Panc1 (cell line): ENCODE results near the gene METTL16. TPM values are rescaled to one million over a fixed set of nuclear protein-coding genes. Genes with fewer than 3 reads are reported as not detected.

Experiments
- ATAC-seq: fragments of 200-7000 bp; cut with Tn5 transposase; 2 replicates; pipeline ENCODE4 v1.9.1; 2020; ENCODE audit warnings: mild to moderate bottlenecking, moderate library complexity
- BruUV-seq: library from RNA; stranded (reverse); fragments of 400-500 nt; replicated peaks from 2 replicates; lab custom pipeline; 2021; lab: Mats Ljungman, UMichigan
- CTCF ChIA-PET: fragments of 300-600 bp; sonication (Branson Sonifier 250); formaldehyde crosslinking; loops from one replicate; lab custom pipeline; 2022; ENCODE audit warnings: antibody characterized with exemption; lab: Charles Lee
- POLR2A ChIA-PET: fragments of 300-600 bp; sonication (Branson Sonifier 250); formaldehyde crosslinking; loops from one replicate; lab custom pipeline; 2022; ENCODE audit warnings: antibody characterized with exemption; lab: Charles Lee
- DNase-seq: peaks from one replicate; pipeline ENCODE4 v3.0.0-alpha.2; 2010; ENCODE audit warnings: low read depth, low spot score
- H3K27ac ChIP-seq: 2 replicates; pipeline ENCODE4 v1.5.1; 2011; ENCODE audit warnings: mild to moderate bottlenecking, low read length, inconsistent platforms
- H3K27me3 ChIP-seq: fragments of 200-500 bp; sonication (Bioruptor generic); 2 replicates; pipeline ENCODE4 v1.6.0; 2014; ENCODE audit warnings: low read length, inconsistent platforms; ENCODE audit not compliant: control insufficient read depth, insufficient read depth
- H3K36me3 ChIP-seq: fragments of 200-500 bp; sonication (Bioruptor generic); 2 replicates; pipeline ENCODE4 v1.5.1; 2014; ENCODE audit warnings: inconsistent platforms, mild to moderate bottlenecking, low read length, moderate library complexity; ENCODE audit not compliant: control insufficient read depth, insufficient read depth
- H3K4me1 ChIP-seq: 2 replicates; pipeline ENCODE4 v1.5.1; 2011; ENCODE audit warnings: inconsistent platforms, mild to moderate bottlenecking, low read length, moderate library complexity; ENCODE audit not compliant: control insufficient read depth, insufficient read depth
- H3K4me3 ChIP-seq, 2 experiments: 2 replicates each; pipeline ENCODE4 v1.5.1; 2011 to 2012; ENCODE audit warnings: low read depth in 2 of 2, low read length in 2 of 2, mild to moderate bottlenecking in 2 of 2, inconsistent platforms in 1 of 2, moderate library complexity in 1 of 2
- H3K9me3 ChIP-seq: fragments of 200-500 bp; sonication (Bioruptor generic); 2 replicates; pipeline ENCODE4 v1.5.1; 2014; ENCODE audit warnings: low read depth, mild to moderate bottlenecking, inconsistent platforms, low read length, moderate library complexity; ENCODE audit not compliant: control insufficient read depth, insufficient read depth
- CTCF ChIP-seq: fragments of 450-650 bp; IDR thresholded peaks from 2 replicates; pipeline ENCODE4 v1.5.1; 2017; ENCODE audit warnings: mild to moderate bottlenecking
- POLR2AphosphoS5 ChIP-seq: IDR thresholded peaks from 2 replicates; pipeline ENCODE4 v1.6.1; 2012; ENCODE audit warnings: mild to moderate bottlenecking, low read depth, low read length, moderate library complexity
- REST ChIP-seq, 2 experiments: IDR thresholded peaks; 2 replicates each; pipeline ENCODE4 v1.6.1; 2011 to 2012; ENCODE audit warnings: low read depth in 2 of 2, control low read depth in 1 of 2, low read length in 1 of 2, mild to moderate bottlenecking in 1 of 2, moderate library complexity in 1 of 2; ENCODE audit not compliant: insufficient read depth in 1 of 2
- SIN3A ChIP-seq: IDR thresholded peaks from 2 replicates; pipeline ENCODE4 v1.6.1; 2012; ENCODE audit warnings: low read depth, mild to moderate bottlenecking, low read length, moderate library complexity, borderline replicate concordance; ENCODE audit not compliant: insufficient read depth
- TCF7L2 ChIP-seq: IDR thresholded peaks from 2 replicates; pipeline ENCODE4 v1.6.1; 2011; ENCODE audit warnings: mild to moderate bottlenecking, low read depth, low read length, inconsistent platforms
- in situ Hi-C: cut with HindIII; loops from 2 replicates; pipeline ENCODE4 v1.10.0; 2016; ENCODE audit warnings: low sequenced_read_pairs, low pct_unique_long_range_greater_than_20kb
- intact Hi-C: fragments of 100-400 bp; cut with micrococcal nuclease; formaldehyde crosslinking; loops from one replicate; pipeline ENCODE4 v1.10.0; 2022; ENCODE audit not compliant: unreplicated experiment
- total RNA-seq: library from RNA; stranded (reverse); gene quantifications from one replicate; pipeline ENCODE4 v1.2.1, GENCODE V29; 2021; ENCODE audit not compliant: unreplicated experiment

The METTL16 gene
- total RNA-seq, 1 experiment from 2014 or later, result 34.7 TPM

- intact Hi-C loops, result no loop called here
- H3K9me3 ChIP-seq, result no peaks in the 10 kb centered on the region
- no peak overlapping the region for H3K27ac ChIP-seq
- H3K27me3 ChIP-seq, result no peaks in the 10 kb centered on the region
- no peak for DNase-seq
- ATAC-seq, result no peak
- ChIA-PET CTCF (no interaction called here), POLR2A (no interaction called here)
- no peaks in the 10 kb centered on the region for H3K36me3 ChIP-seq
- in situ Hi-C loops, result no loop called here
- TSS peak; percentile 68 for BruUV-seq
- no peaks in the 10 kb centered on the region for H3K4me1 ChIP-seq
- no peak overlapping the region for H3K4me3 ChIP-seq
- no peak for TF ChIP-seq REST (IDR thresholded peaks at IDR 0.05; ENCODE audit: insufficient read depth in 1 of 2, low read depth in 2 of 2, low read length in 1 of 2)
- TF ChIP-seq CTCF, result no peak
- TF ChIP-seq TCF7L2, result no peak
- no peak for TF ChIP-seq POLR2AphosphoS5
- no peak for TF ChIP-seq SIN3A
Observed at GRCh38 chr17:2374549-2375285, 137.0 kb downstream of the METTL16 start.

GRCh38 chr17:2373179-2373578, 138.5 kb downstream of the METTL16 start:
- CTCF ChIA-PET, result no interaction called here
- no peak overlapping the region for H3K4me3 ChIP-seq
- TF ChIP-seq SIN3A, result no peak

GRCh38 chr17:2372681-2373080, 139.0 kb downstream of the METTL16 start:
- no peak for ATAC-seq
- CTCF ChIA-PET, result interaction anchor here (0.7 kb wide), 1 partner anchor 43 kb away, joined by 3 read pairs; no protein-coding TSS in a partner anchor
- in situ Hi-C loops, result no loop called here

More at GRCh38 chr17:2373179-2373578, 138.5 kb downstream of the METTL16 start:
- DNase-seq (no peak), ATAC-seq (no peak)
- H3K4me1 ChIP-seq, result no peaks in the 10 kb centered on the region
- H3K36me3 ChIP-seq, result no peaks in the 10 kb centered on the region
- POLR2A ChIA-PET, result no interaction called here
- intact Hi-C loops, result no loop called here
- no peaks in the 10 kb centered on the region for H3K9me3 ChIP-seq
- H3K27ac ChIP-seq, result no peak overlapping the region
- in situ Hi-C loops, result no loop called here
- H3K27me3 ChIP-seq, result no peaks in the 10 kb centered on the region
- no TSS peak for BruUV-seq

More at GRCh38 chr17:2372681-2373080, 139.0 kb downstream of the METTL16 start:
- intact Hi-C loops, result no loop called here
- no TSS peak for BruUV-seq
- H3K27ac ChIP-seq, result no peak overlapping the region
- TF ChIP-seq TCF7L2 (no peak), POLR2AphosphoS5 (no peak), CTCF (no peak), SIN3A (no peak), REST (IDR thresholded peaks at IDR 0.05; ENCODE audit: insufficient read depth in 1 of 2, low read depth in 2 of 2, low read length in 1 of 2) (no peak)
- DNase-seq, result no peak
- no peaks in the 10 kb centered on the region for H3K27me3 ChIP-seq
- H3K9me3 ChIP-seq, result no peaks in the 10 kb centered on the region
- POLR2A ChIA-PET, result no interaction called here
- H3K4me3 ChIP-seq, result no peak overlapping the region
- H3K36me3 ChIP-seq, result no peaks in the 10 kb centered on the region
- no peaks in the 10 kb centered on the region for H3K4me1 ChIP-seq
